Measurements from ENCODE around the gene CASP10. TPM values are rescaled to one million over a fixed set of nuclear protein-coding genes. Genes with fewer than 3 reads are reported as not detected.

The CASP10 gene
- total and polyA plus RNA-seq, 2 of the 13 experiments (the other 11 are each of a cell fraction or from before 2014, with no cell fraction given): 22.2 to 23.8 TPM

DNA sequence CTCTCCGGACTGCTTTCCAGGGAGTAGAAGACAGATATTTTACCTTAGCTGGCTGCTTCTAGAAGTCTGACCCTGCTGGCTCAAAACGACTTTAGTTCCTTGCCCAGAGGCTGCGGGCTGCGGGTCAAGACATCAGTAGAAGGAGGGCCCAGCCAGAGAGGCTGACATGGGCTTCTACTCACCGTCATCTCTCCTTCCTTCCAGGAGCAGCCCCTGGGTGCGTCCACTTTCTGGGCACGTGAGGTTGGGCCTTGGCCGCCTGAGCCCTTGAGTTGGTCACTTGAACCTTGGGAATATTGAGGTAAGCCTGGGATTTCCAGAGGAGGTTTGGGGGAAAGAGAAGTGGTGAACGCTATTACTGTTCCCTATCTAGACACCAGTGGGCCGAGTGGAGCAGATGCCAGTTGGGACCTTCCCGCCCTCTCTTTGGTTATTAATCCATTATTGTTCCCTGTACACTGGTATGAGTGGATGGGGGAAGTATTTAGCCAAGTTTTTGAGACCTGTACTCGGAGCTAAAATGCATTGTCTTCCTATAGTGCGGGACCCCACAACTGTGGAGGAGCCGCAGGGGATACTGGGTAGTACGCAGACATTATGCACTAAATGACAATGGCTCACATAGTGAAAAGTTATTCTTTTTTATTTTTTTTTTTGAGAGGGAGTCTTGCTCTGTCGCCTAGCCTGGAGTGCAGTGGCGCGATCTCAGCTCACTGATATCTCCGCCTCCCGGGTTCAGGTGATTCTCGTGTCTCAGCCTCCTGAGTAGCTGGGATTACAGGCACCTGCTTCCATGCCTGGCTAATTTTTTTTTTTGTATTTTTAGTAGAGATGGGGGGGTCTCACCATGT, 51.1 kb downstream of the CASP10 start (continued):
- TF ChIP-seq, protein P1, sequence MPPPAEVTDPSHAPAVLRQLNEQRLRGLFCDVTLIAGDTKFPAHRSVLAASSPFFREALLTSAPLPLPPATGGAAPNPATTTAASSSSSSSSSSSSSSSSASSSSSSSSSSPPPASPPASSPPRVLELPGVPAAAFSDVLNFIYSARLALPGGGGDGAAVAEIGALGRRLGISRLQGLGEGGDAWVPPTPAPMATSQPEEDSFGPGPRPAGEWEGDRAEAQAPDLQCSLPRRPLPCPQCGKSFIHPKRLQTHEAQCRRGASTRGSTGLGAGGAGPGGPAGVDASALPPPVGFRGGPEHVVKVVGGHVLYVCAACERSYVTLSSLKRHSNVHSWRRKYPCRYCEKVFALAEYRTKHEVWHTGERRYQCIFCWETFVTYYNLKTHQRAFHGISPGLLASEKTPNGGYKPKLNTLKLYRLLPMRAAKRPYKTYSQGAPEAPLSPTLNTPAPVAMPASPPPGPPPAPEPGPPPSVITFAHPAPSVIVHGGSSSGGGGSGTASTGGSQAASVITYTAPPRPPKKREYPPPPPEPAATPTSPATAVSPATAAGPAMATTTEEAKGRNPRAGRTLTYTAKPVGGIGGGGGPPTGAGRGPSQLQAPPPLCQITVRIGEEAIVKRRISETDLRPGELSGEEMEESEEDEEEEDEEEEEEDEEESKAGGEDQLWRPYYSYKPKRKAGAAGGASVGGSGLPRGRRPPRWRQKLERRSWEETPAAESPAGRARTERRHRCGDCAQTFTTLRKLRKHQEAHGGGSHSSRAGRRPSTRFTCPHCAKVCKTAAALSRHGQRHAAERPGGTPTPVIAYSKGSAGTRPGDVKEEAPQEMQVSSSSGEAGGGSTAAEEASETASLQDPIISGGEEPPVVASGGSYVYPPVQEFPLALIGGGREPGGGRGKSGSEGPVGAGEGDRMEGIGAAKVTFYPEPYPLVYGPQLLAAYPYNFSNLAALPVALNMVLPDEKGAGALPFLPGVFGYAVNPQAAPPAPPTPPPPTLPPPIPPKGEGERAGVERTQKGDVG (CRISPR knock-in tag; IDR thresholded peaks at IDR 0.05; ENCODE audit: borderline replicate concordance): 0 out of 2 replicates have a peak, but pooled peaks have one; percentile 36
- no peak for TF ChIP-seq ZNF841 (CRISPR knock-in tag; IDR thresholded peaks at IDR 0.05; ENCODE audit: borderline replicate concordance)
- no peak for TF ChIP-seq ZNF788 (CRISPR knock-in tag; IDR thresholded peaks at IDR 0.05; ENCODE audit: borderline replicate concordance)
- no peak for TF ChIP-seq ZBTB21 (CRISPR knock-in tag; IDR thresholded peaks at IDR 0.05)
- TF ChIP-seq ZNF44 (CRISPR knock-in tag; IDR thresholded peaks at IDR 0.05): 0 out of 2 replicates have a peak, but pooled peaks have one; percentile 65
- TF ChIP-seq, protein P2, sequence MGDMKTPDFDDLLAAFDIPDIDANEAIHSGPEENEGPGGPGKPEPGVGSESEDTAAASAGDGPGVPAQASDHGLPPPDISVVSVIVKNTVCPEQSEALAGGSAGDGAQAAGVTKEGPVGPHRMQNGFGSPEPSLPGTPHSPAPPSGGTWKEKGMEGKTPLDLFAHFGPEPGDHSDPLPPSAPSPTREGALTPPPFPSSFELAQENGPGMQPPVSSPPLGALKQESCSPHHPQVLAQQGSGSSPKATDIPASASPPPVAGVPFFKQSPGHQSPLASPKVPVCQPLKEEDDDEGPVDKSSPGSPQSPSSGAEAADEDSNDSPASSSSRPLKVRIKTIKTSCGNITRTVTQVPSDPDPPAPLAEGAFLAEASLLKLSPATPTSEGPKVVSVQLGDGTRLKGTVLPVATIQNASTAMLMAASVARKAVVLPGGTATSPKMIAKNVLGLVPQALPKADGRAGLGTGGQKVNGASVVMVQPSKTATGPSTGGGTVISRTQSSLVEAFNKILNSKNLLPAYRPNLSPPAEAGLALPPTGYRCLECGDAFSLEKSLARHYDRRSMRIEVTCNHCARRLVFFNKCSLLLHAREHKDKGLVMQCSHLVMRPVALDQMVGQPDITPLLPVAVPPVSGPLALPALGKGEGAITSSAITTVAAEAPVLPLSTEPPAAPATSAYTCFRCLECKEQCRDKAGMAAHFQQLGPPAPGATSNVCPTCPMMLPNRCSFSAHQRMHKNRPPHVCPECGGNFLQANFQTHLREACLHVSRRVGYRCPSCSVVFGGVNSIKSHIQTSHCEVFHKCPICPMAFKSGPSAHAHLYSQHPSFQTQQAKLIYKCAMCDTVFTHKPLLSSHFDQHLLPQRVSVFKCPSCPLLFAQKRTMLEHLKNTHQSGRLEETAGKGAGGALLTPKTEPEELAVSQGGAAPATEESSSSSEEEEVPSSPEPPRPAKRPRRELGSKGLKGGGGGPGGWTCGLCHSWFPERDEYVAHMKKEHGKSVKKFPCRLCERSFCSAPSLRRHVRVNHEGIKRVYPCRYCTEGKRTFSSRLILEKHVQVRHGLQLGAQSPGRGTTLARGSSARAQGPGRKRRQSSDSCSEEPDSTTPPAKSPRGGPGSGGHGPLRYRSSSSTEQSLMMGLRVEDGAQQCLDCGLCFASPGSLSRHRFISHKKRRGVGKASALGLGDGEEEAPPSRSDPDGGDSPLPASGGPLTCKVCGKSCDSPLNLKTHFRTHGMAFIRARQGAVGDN (CRISPR knock-in tag; IDR thresholded peaks at IDR 0.05): peak; percentile 69
- TF ChIP-seq ZFP90 (CRISPR knock-in tag; IDR thresholded peaks at IDR 0.05; ENCODE audit: borderline replicate concordance): no peak; the same call in 1 of the 2 replicates
- TF ChIP-seq, protein P3, sequence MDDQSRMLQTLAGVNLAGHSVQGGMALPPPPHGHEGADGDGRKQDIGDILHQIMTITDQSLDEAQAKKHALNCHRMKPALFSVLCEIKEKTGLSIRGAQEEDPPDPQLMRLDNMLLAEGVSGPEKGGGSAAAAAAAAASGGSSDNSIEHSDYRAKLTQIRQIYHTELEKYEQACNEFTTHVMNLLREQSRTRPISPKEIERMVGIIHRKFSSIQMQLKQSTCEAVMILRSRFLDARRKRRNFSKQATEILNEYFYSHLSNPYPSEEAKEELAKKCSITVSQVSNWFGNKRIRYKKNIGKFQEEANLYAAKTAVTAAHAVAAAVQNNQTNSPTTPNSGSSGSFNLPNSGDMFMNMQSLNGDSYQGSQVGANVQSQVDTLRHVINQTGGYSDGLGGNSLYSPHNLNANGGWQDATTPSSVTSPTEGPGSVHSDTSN (CRISPR knock-in tag; IDR thresholded peaks at IDR 0.05; ENCODE audit: borderline replicate concordance): no peak
- TF ChIP-seq, protein P4, sequence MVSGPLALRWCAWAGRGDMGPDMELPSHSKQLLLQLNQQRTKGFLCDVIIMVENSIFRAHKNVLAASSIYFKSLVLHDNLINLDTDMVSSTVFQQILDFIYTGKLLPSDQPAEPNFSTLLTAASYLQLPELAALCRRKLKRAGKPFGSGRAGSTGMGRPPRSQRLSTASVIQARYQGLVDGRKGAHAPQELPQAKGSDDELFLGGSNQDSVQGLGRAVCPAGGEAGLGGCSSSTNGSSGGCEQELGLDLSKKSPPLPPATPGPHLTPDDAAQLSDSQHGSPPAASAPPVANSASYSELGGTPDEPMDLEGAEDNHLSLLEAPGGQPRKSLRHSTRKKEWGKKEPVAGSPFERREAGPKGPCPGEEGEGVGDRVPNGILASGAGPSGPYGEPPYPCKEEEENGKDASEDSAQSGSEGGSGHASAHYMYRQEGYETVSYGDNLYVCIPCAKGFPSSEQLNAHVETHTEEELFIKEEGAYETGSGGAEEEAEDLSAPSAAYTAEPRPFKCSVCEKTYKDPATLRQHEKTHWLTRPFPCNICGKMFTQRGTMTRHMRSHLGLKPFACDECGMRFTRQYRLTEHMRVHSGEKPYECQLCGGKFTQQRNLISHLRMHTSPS (CRISPR knock-in tag; IDR thresholded peaks at IDR 0.05; ENCODE audit: low read depth): no peak
- TF ChIP-seq ZNF274 (CRISPR knock-in tag; IDR thresholded peaks at IDR 0.05): no peak
- TF ChIP-seq PHF20 (CRISPR knock-in tag; IDR thresholded peaks at IDR 0.05): no peak

Data from HepG2 (cell line).